Hypothalamus (tissue), 51 donors: ENCODE measurements around the gene MYMX.

Experiments used
- DNase-seq, 51 donors: peaks; one replicate each; lab custom pipeline; 2025; lab: John Stamatoyannopoulos, UW

MYMX gene

GRCh38 chr6:44247338-44248302 is 30.9 kb downstream of the MYMX start:
- peak in 46 of 51 donors; percentile 35 to 95 (median 70) for DNase-seq

DNA sequence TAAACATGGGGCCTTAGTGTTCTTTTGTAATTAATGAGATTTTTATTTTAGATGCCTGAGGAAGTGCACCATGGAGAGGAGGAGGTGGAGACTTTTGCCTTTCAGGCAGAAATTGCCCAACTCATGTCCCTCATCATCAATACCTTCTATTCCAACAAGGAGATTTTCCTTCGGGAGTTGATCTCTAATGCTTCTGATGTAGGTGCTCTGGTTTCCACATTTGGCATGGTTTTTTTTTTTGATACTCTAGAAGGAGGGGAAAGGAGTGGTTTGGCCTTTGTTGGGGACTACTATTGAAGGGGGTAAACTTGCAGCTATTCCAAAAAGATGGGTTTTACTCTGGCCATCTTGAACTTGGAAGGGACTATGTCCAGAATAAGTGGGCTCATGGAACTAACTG is 31.9 kb downstream of the MYMX start:
- DNase-seq = no peak

DNA sequence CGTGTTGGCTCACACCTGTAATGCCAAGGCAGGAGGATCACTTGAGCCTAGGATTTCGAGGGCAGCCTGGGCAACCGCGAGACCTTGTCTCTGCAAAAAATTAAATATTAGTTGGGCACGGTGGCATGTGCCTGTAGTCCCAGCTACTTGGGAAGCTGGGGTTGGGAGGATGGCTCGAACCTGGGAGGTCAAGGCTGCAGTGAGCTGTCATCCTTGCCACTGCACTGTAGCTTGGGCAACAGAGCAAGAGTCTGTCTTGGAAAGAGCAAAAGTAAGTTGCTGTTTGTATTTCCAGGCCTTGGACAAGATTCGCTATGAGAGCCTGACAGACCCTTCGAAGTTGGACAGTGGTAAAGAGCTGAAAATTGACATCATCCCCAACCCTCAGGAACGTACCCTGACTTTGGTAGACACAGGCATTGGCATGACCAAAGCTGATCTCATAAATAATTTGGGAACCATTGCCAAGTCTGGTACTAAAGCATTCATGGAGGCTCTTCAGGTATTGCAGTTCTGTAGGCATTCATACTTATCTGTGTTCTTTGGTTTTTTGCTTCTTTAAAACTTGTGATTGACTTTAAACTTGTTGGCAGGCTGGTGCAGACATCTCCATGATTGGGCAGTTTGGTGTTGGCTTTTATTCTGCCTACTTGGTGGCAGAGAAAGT is 32.5 kb downstream of the MYMX start:
- peak in 1 of 51 donors; percentile 10 for DNase-seq

DNA sequence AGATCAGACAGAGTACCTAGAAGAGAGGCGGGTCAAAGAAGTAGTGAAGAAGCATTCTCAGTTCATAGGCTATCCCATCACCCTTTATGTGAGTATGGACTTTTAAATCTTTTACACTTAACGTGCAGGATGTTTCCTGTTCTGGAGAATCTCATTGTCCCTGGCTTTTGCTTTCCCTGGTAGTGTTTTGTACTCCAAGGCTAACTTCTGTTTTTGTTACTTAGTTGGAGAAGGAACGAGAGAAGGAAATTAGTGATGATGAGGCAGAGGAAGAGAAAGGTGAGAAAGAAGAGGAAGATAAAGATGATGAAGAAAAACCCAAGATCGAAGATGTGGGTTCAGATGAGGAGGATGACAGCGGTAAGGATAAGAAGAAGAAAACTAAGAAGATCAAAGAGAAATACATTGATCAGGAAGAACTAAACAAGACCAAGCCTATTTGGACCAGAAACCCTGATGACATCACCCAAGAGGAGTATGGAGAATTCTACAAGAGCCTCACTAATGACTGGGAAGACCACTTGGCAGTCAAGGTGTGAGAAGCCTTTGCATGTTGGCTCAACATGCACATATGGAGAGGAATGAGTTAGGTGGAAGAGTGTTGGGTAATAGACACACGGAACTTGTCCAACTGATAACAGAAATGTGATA is 33.5 kb downstream of the MYMX start:
- DNase-seq = no peak

DNA sequence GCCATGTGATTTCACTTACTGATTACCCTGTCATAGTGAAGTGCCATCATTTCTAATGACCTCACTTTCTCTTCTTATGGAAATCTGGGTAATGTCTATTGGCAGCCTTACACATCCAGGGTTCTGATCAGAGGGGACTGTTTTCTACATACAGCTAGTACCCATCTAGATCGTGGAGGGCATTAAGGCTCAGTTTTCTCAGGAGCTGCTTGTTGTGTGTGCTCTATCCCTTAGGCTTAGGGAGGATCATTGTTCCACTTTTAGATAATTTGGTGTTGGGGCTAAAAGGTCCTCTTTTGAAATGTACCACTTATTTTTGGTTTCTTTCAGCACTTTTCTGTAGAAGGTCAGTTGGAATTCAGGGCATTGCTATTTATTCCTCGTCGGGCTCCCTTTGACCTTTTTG is 34.0 kb downstream of the MYMX start:
- no peak for DNase-seq

- DNase-seq = no peak
Observed at GRCh38 chr6:44251576-44252524, 35.1 kb downstream of the MYMX start.

DNA sequence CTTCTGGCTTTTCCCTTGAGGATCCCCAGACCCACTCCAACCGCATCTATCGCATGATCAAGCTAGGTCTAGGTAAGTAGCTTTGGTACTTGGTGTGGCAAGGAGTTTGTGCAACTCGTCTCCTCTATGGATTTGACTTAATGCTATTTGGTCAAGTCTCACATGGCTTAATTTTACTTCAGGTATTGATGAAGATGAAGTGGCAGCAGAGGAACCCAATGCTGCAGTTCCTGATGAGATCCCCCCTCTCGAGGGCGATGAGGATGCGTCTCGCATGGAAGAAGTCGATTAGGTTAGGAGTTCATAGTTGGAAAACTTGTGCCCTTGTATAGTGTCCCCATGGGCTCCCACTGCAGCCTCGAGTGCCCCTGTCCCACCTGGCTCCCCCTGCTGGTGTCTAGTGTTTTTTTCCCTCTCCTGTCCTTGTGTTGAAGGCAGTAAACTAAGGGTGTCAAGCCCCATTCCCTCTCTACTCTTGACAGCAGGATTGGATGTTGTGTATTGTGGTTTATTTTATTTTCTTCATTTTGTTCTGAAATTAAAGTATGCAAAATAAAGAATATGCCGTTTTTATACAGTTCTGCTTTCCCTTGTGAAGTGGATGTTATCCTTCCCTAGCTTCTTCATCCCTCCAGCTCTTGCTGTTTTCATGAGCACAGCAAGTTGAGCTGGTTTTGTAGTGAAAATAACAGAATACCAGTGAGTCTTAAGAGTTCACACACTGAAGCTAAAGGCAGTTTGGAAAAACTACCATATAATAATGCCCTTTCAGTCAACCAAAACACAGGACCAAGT is 36.8 kb downstream of the MYMX start:
- peak in 3 of 51 donors; percentile 18 to 23 (median 19) for DNase-seq

GRCh38 chr6:44254191-44255104 is 37.7 kb downstream of the MYMX start:
- DNase-seq = peak in 2 of 51 donors; percentile 30 to 39

GRCh38 chr6:44255105-44255808 is 38.5 kb downstream of the MYMX start:
- peak in 1 of 51 donors; percentile 37 for DNase-seq

GRCh38 chr6:44255871-44256774 is 39.4 kb downstream of the MYMX start:
- DNase-seq = peak in 1 of 51 donors; percentile 47

GRCh38 chr6:44256775-44257024 is 40.0 kb downstream of the MYMX start:
- peak in 2 of 51 donors; percentile 45 to 79 for DNase-seq

GRCh38 chr6:44257025-44257752 is 40.5 kb downstream of the MYMX start, which contains the start of gene SLC35B2:
TSS of gene SLC35B2 (minus strand) at chr6:44257528. CDS start at chr6:44257410, 118 bp downstream.
- peak; percentile 45 to 94 (median 88) for DNase-seq

DNA sequence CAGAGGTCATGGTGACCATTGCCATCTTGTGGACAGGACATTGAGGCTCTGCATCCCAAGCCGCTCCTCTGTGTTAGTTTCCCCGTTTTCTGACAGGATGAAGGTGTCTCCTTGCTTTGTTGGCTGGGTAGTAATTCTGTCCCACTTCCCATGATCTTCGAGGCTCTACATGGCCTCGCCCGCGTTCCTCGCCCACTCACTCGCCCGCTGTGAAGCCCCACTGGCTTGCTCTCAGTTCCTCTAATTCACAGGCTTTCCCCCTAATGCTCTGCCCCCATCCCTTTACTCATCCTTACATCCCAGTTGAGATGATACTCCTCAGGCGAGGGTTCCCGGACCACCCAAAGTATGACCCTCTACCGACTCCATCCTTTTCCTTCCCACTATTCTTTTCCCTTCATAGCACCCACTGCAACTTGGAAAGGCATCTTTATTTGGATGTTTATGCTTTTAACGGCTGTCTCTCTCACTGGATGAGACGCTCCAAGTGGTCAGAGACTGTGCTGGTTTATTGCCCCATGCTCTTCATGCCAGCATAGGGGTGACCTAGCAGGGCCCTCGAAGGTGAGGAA is 41.1 kb downstream of the MYMX start:
- DNase-seq = no peak

DNA sequence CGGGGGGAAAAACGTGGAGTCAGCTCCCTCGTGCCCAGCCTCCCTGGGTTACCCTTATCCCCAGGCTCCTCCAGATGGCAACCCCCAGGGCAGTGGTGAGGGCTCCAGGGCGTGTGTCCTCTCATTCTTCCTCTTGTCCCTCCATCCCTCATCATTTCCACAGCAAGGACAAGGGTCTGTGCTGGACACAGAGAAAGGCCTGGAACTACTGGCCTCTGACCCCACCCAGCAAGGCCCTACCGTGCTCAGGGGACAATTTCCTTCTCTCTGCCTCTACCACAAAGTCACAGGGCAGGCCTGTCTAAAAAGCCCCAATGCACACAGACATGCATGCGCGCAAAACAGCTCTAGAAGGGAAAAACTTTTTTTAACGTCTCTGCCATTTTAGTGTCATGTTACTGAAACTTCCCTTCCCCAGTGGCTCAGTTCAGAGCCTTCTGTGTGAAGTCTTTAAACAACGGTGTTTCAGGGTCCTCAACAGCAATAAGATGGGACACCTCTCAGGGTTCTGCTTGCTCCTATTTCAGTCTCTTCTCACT is 41.7 kb downstream of the MYMX start:
- no peak for DNase-seq

- DNase-seq = no peak
Observed at GRCh38 chr6:44258921-44259320, 42.2 kb downstream of the MYMX start.
